HL-60 (cell line): ENCODE measurements around the gene SMCO4.

ENCODE experiments used
- POLR2AphosphoS5 ChIP-seq: IDR thresholded peaks from 2 replicates; pipeline ENCODE4 v1.6.1; 2012; ENCODE audit warnings: low read depth
- TF ChIP-seq, protein P1 (sequence below): IDR thresholded peaks from one replicate; pipeline ENCODE4 v1.5.1; 2011; ENCODE audit warnings: low read length, control low read depth, inconsistent platforms; ENCODE audit not compliant: insufficient read depth

DNA sequence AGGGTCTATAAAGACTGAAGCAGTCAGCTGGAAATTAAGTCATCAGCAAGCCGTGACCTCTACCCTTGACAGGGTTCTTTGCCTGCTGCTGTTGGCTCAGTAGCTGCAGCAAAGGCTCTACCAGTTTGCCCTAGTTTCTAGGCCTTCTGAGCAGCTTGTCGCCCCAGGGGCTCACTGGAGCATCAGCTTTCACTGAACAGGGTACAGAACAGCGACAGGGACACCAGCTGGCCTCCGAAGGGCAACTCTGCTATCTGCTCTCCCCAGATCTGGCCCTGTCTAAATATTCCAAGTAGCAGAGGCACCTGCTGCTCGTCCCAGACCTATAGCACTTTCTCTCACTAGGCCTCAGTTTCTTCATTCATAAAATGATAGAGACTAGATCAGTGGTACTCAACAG is 42.4 kb downstream of the SMCO4 start:
- TF ChIP-seq, protein P1, sequence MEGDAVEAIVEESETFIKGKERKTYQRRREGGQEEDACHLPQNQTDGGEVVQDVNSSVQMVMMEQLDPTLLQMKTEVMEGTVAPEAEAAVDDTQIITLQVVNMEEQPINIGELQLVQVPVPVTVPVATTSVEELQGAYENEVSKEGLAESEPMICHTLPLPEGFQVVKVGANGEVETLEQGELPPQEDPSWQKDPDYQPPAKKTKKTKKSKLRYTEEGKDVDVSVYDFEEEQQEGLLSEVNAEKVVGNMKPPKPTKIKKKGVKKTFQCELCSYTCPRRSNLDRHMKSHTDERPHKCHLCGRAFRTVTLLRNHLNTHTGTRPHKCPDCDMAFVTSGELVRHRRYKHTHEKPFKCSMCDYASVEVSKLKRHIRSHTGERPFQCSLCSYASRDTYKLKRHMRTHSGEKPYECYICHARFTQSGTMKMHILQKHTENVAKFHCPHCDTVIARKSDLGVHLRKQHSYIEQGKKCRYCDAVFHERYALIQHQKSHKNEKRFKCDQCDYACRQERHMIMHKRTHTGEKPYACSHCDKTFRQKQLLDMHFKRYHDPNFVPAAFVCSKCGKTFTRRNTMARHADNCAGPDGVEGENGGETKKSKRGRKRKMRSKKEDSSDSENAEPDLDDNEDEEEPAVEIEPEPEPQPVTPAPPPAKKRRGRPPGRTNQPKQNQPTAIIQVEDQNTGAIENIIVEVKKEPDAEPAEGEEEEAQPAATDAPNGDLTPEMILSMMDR, result no peak
- no peak for TF ChIP-seq POLR2AphosphoS5
